Neutrophil (primary cell): ENCODE results near the gene RNF13.

Experiments
- H3K27ac ChIP-seq: fragments of 200-600 bp; sonication (generic); 2 replicates; pipeline ENCODE4 v1.5.1; 2016; ENCODE audit warnings: mild to moderate bottlenecking, moderate library complexity
- H3K27me3 ChIP-seq: fragments of 200-600 bp; sonication (generic); 2 replicates; pipeline ENCODE4 v1.6.0; 2016; ENCODE audit warnings: mild to moderate bottlenecking
- H3K36me3 ChIP-seq: fragments of 200-600 bp; sonication (generic); 2 replicates; pipeline ENCODE4 v1.5.1; 2017
- H3K4me1 ChIP-seq, 2 experiments: fragments of 200-600 bp in 1 of 2; sonication (generic) in 1 of 2; 1 replicate in 1 of 2; 2 replicates in 1 of 2; pipeline versions ENCODE4 v1.5.1 to v1.6.1; 2013 to 2016; ENCODE audit warnings: low read depth in 1 of 2, low read length in 1 of 2, mild to moderate bottlenecking in 1 of 2, moderate library complexity in 1 of 2; ENCODE audit not compliant: control insufficient read depth in 1 of 2, insufficient read depth in 1 of 2
- H3K4me3 ChIP-seq, 2 experiments: fragments of 200-600 bp in 1 of 2; sonication (generic) in 1 of 2; 1 replicate in 1 of 2; 2 replicates in 1 of 2; pipeline ENCODE4 v1.5.1; 2013 to 2016; ENCODE audit warnings: low read depth in 1 of 2, low read length in 1 of 2, mild to moderate bottlenecking in 1 of 2, moderate library complexity in 1 of 2
- H3K9me3 ChIP-seq: fragments of 200-600 bp; sonication (generic); 2 replicates; pipeline ENCODE4 v1.5.1; 2016
- CTCF ChIP-seq: fragments of 200-600 bp; sonication (generic); IDR thresholded peaks from 2 replicates; pipeline ENCODE4 v1.5.1; 2016; ENCODE audit warnings: antibody characterized with exemption

Gene RNF13

DNA sequence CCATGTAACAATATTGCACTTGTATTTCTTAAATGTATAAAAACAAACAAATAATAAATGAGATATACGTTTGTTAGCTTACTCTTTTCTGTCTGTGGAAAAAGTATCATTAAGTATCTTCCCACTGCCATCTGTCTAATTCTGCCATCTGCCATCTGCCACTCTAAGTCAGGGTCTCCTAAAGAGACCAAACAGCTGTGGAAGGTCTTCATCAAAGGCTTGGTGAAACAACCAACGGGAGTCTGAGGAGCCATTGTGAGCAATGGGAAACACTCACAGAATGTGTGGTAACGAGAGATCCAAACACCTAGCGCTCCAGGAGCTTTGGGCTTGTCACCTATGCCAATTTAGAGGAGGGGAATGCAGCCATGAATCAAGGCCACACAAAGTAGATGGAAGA lies 186.4 kb downstream of the RNF13 start:
- TF ChIP-seq CTCF, result no peak
- Histone ChIP-seq H3K9me3 (no peaks in the 10 kb centered on the region), H3K27ac (no peak overlapping the region), H3K4me1 (no peaks in the 10 kb centered on the region), H3K4me3 (no peak overlapping the region), H3K27me3 (no peaks in the 10 kb centered on the region), H3K36me3 (no peaks in the 10 kb centered on the region)

DNA sequence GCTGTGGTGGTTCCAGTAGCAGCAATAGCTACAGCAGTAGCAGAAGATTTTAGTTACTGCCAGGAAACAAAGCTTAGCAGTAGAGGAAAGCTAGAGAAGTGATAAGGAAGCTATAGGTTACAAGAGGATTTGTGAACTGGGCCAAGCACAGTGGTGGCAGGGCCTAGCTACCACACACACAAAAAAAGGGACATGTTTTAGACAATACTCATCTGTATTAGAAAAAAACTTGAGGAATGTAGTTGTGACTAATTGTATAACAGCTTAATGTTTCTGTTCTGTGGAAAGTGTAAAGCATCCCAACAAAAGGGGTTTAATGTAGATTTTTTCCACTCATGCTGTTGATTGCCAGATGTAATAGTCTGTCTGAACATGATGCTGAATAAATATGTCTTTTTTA lies 187.6 kb downstream of the RNF13 start:
- no peak for TF ChIP-seq CTCF
- Histone ChIP-seq H3K4me3 (no peak overlapping the region), H3K27ac (no peak overlapping the region), H3K9me3 (no peaks in the 10 kb centered on the region), H3K27me3 (no peaks in the 10 kb centered on the region), H3K36me3 (no peaks in the 10 kb centered on the region), H3K4me1 (no peaks in the 10 kb centered on the region)

- TF ChIP-seq CTCF, result no peak
- no peaks in the 10 kb centered on the region for H3K9me3 ChIP-seq
- H3K36me3 ChIP-seq, result no peaks in the 10 kb centered on the region
- H3K27me3 ChIP-seq, result no peaks in the 10 kb centered on the region
- H3K4me1 ChIP-seq, result no peaks in the 10 kb centered on the region
- no peak overlapping the region for H3K27ac ChIP-seq
- no peak overlapping the region for H3K4me3 ChIP-seq
These were observed 192.5 kb downstream of the RNF13 start for GRCh38 chr3:150005243-150006112.

- H3K27ac ChIP-seq, result no peak overlapping the region
- no peak for TF ChIP-seq CTCF
- no peaks in the 10 kb centered on the region for H3K4me1 ChIP-seq
- no peaks in the 10 kb centered on the region for H3K36me3 ChIP-seq
- H3K4me3 ChIP-seq, result no peak overlapping the region
- H3K9me3 ChIP-seq, result no peaks in the 10 kb centered on the region
- H3K27me3 ChIP-seq, result no peaks in the 10 kb centered on the region
These were observed 193.8 kb downstream of the RNF13 start for GRCh38 chr3:150006794-150007193.
